ENCODE measurements around the gene KDR.

KDR gene

GRCh38 chr4:55069248-55069647 lies 56.1 kb downstream of the KDR start:
- no peak overlapping the region for H3K27ac ChIP-seq
- TF ChIP-seq ZFX (IDR thresholded peaks at IDR 0.05; ENCODE audit: borderline replicate concordance) = no peak
- no peak for TF ChIP-seq CTCF (IDR thresholded peaks at IDR 0.05)

DNA sequence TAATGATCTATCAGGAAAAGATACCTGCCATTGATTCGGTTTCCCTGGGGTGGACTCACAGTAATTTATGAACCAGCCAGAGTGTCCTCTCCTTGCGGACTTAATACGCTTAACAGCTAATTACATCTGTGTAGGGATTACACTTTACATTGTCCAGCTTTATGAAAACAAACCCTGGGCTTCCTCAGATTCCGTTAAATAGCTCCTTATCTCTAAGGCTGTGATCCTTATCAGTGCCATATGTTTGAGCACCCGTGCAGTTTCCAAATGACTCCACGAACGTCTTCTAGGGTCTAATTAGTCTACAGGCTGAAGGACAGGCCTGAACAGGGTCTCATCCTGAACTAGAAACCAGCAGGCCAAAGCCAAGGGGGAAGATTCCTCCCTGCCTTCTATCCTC lies 56.9 kb downstream of the KDR start:
- H3K27ac ChIP-seq = no peak overlapping the region
- TF ChIP-seq ZFX (IDR thresholded peaks at IDR 0.05; ENCODE audit: borderline replicate concordance) (no peak), CTCF (IDR thresholded peaks at IDR 0.05) (no peak)

GRCh38 chr4:55066018-55066417 lies 59.4 kb downstream of the KDR start:
- TF ChIP-seq CTCF (IDR thresholded peaks at IDR 0.05) = no peak
- no peak overlapping the region for H3K27ac ChIP-seq

- TF ChIP-seq ZFX (IDR thresholded peaks at IDR 0.05; ENCODE audit: borderline replicate concordance) (no peak), CTCF (IDR thresholded peaks at IDR 0.05) (no peak)
- H3K27ac ChIP-seq = no peak overlapping the region
These were observed 69.9 kb downstream of the KDR start for GRCh38 chr4:55055529-55055928.

GRCh38 chr4:55051532-55051931 lies 73.9 kb downstream of the KDR start:
- H3K27ac ChIP-seq = no peak overlapping the region
- TF ChIP-seq ZFX (IDR thresholded peaks at IDR 0.05; ENCODE audit: borderline replicate concordance) = no peak

GRCh38 chr4:55050418-55050950 lies 74.9 kb downstream of the KDR start:
- TF ChIP-seq ZFX (IDR thresholded peaks at IDR 0.05; ENCODE audit: borderline replicate concordance) = no peak
- no peak for TF ChIP-seq CTCF (IDR thresholded peaks at IDR 0.05)
- H3K27ac ChIP-seq = no peak overlapping the region

GRCh38 chr4:55038176-55038890 lies 87.1 kb downstream of the KDR start:
- H3K27ac ChIP-seq = no peak overlapping the region
- TF ChIP-seq CTCF (IDR thresholded peaks at IDR 0.05) (no peak), ZFX (IDR thresholded peaks at IDR 0.05; ENCODE audit: borderline replicate concordance) (no peak)

GRCh38 chr4:55037728-55038127 lies 87.7 kb downstream of the KDR start:
- no peak for TF ChIP-seq ZFX (IDR thresholded peaks at IDR 0.05; ENCODE audit: borderline replicate concordance)
- TF ChIP-seq CTCF (IDR thresholded peaks at IDR 0.05) = no peak
- no peak overlapping the region for H3K27ac ChIP-seq

All from 22Rv1 (cell line).